ENCODE results near the gene TMEM208. TPM values are rescaled to one million over a fixed set of nuclear protein-coding genes. Genes with fewer than 3 reads are reported as not detected.

TMEM208 gene
- total and polyA plus RNA-seq, 2 of the 13 experiments (the other 11 are each of a cell fraction or from before 2014, with no cell fraction given) = 58.8 to 72.9 TPM

- 97% methylated on average over 3 of the region's 3 CpGs for WGBS (ENCODE audit: low lambda C conversion rate)
- no peaks in the 10 kb centered on the region for H3K79me2 ChIP-seq (ENCODE audit: insufficient read depth, low read length)
- CTCF ChIA-PET (ENCODE audit: low intra/inter-chr PET ratio, low total read pairs) = no interaction called here
These were observed 11.3 kb downstream of the TMEM208 start for GRCh38 chr16:67238278-67238575.

GRCh38 chr16:67238806-67239470, 12.0 kb downstream of the TMEM208 start:
- no peak overlapping the region for H3K9ac ChIP-seq (ENCODE audit: insufficient read depth, low read depth, low read length)
- DNase-seq (ENCODE audit: low spot score) (no peak), FAIRE-seq (no peak), ATAC-seq (no peak)
- in situ Hi-C loops (cut with HindIII; ENCODE audit: extremely low pct_ligation_motif_present, low pct_unique_long_range_greater_than_20kb) (no loop called here), intact Hi-C loops (cut with micrococcal nuclease; ENCODE audit: unreplicated experiment) (no loop called here)
- TF ChIP-seq, protein P1, sequence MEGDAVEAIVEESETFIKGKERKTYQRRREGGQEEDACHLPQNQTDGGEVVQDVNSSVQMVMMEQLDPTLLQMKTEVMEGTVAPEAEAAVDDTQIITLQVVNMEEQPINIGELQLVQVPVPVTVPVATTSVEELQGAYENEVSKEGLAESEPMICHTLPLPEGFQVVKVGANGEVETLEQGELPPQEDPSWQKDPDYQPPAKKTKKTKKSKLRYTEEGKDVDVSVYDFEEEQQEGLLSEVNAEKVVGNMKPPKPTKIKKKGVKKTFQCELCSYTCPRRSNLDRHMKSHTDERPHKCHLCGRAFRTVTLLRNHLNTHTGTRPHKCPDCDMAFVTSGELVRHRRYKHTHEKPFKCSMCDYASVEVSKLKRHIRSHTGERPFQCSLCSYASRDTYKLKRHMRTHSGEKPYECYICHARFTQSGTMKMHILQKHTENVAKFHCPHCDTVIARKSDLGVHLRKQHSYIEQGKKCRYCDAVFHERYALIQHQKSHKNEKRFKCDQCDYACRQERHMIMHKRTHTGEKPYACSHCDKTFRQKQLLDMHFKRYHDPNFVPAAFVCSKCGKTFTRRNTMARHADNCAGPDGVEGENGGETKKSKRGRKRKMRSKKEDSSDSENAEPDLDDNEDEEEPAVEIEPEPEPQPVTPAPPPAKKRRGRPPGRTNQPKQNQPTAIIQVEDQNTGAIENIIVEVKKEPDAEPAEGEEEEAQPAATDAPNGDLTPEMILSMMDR (CRISPR knock-in tag; IDR thresholded peaks at IDR 0.05) = no peak
- no peak for TF ChIP-seq RORA (CRISPR knock-in tag; IDR thresholded peaks at IDR 0.05)
- no peak for TF ChIP-seq CREM (IDR thresholded peaks at IDR 0.05)
- TF ChIP-seq CREM (CRISPR knock-in tag; IDR thresholded peaks at IDR 0.05) = no peak
- TF ChIP-seq MAFK (conservative IDR thresholded peaks at IDR 0.05 in 1 of 2, IDR thresholded peaks at IDR 0.05 in 1 of 2; ENCODE audit: low read length in 2 of 2) = no peak
- TF ChIP-seq, protein P2, sequence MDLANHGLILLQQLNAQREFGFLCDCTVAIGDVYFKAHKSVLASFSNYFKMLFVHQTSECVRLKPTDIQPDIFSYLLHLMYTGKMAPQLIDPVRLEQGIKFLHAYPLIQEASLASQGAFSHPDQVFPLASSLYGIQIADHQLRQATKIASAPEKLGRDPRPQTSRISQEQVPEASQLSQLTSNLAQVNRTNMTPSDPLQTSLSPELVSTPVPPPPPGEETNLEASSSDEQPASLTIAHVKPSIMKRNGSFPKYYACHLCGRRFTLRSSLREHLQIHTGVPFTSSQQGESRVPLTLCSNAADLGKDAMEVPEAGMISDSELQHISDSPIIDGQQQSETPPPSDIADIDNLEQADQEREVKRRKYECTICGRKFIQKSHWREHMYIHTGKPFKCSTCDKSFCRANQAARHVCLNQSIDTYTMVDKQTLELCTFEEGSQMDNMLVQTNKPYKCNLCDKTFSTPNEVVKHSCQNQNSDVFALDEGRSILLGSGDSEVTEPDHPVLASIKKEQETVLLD (CRISPR knock-in tag; IDR thresholded peaks at IDR 0.05; ENCODE audit: low read depth) = no peak
- TF ChIP-seq ZBTB25 (CRISPR knock-in tag; IDR thresholded peaks at IDR 0.05) = no peak
- TF ChIP-seq, protein P3, sequence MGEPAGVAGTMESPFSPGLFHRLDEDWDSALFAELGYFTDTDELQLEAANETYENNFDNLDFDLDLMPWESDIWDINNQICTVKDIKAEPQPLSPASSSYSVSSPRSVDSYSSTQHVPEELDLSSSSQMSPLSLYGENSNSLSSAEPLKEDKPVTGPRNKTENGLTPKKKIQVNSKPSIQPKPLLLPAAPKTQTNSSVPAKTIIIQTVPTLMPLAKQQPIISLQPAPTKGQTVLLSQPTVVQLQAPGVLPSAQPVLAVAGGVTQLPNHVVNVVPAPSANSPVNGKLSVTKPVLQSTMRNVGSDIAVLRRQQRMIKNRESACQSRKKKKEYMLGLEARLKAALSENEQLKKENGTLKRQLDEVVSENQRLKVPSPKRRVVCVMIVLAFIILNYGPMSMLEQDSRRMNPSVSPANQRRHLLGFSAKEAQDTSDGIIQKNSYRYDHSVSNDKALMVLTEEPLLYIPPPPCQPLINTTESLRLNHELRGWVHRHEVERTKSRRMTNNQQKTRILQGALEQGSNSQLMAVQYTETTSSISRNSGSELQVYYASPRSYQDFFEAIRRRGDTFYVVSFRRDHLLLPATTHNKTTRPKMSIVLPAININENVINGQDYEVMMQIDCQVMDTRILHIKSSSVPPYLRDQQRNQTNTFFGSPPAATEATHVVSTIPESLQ (CRISPR knock-in tag; conservative IDR thresholded peaks at IDR 0.05) = no peak
- H3K4me1 ChIP-seq (ENCODE audit: insufficient read depth, low read length) = peaks cover 21% of the 10 kb centered on the region
- no peaks in the 10 kb centered on the region for H3K27me3 ChIP-seq (ENCODE audit: control insufficient read depth in 1 of 2, insufficient read depth in 2 of 2, low read length in 2 of 2)
- H3K27ac ChIP-seq (ENCODE audit: extremely low read length, insufficient read depth, low read length) = no peak overlapping the region
- H3K36me3 ChIP-seq (replicated peaks in 1 of 2; ENCODE audit: control insufficient read depth in 1 of 2, insufficient read depth in 2 of 2, low read length in 2 of 2) = peaks cover 27 to 45% of the 10 kb centered on the region in 2 experiments
- no peaks in the 10 kb centered on the region for H3K79me2 ChIP-seq (ENCODE audit: insufficient read depth, low read length)
- no peak overlapping the region for H2AFZ ChIP-seq (ENCODE audit: low read length)
- no peaks in the 10 kb centered on the region for H3K9me3 ChIP-seq (ENCODE audit: low read length)
- WGBS (ENCODE audit: low lambda C conversion rate) = 93% methylated on average over 8 of the region's 9 CpGs
- H4K20me1 ChIP-seq (ENCODE audit: insufficient read depth, low read length) = no peaks in the 10 kb centered on the region
- no peak overlapping the region for H3K4me3 ChIP-seq (replicated peaks in 1 of 3; ENCODE audit: insufficient read depth in 1 of 3, low read depth in 2 of 3, low read length in 3 of 3)
- BruUV-seq (replicated peaks) = no TSS peak
- ChIA-PET POLR2A (interaction anchor here (1.4 kb wide), 1 partner anchor 12 kb away, joined by 3 read pairs; the partner anchor contains the start of gene TMEM208), CTCF (ENCODE audit: low intra/inter-chr PET ratio, low total read pairs) (no interaction called here)
- H3K4me2 ChIP-seq (ENCODE audit: low read depth, low read length) = no peak overlapping the region

More at GRCh38 chr16:67238278-67238575, 11.3 kb downstream of the TMEM208 start:
- no peak overlapping the region for H2AFZ ChIP-seq (ENCODE audit: low read length)
- no peak for ATAC-seq
- H3K4me2 ChIP-seq (ENCODE audit: low read depth, low read length) = no peak overlapping the region
- POLR2A ChIA-PET = interaction anchor here (0.6 to 1.4 kb wide), 3 partner anchors 9 to 30 kb away, joined by 3 to 4 read pairs (median 3); partner anchors contain the start of genes FHOD1 and TMEM208
- H3K27me3 ChIP-seq (ENCODE audit: control insufficient read depth in 1 of 2, insufficient read depth in 2 of 2, low read length in 2 of 2) = no peaks in the 10 kb centered on the region
- no peak for FAIRE-seq
- H3K4me3 ChIP-seq (replicated peaks in 1 of 3; ENCODE audit: insufficient read depth in 1 of 3, low read depth in 2 of 3, low read length in 3 of 3) = no peak overlapping the region
- TF ChIP-seq ZNF232 (CRISPR knock-in tag; IDR thresholded peaks at IDR 0.05; ENCODE audit: borderline replicate concordance) (no peak), GABPB1 (CRISPR knock-in tag; IDR thresholded peaks at IDR 0.05) (no peak)
- H3K27ac ChIP-seq (ENCODE audit: extremely low read length, insufficient read depth, low read length) = no peak overlapping the region
- no peak overlapping the region for H3K9ac ChIP-seq (ENCODE audit: insufficient read depth, low read depth, low read length)
- DNase-seq (ENCODE audit: low spot score) = no peak
- in situ Hi-C loops (cut with HindIII; ENCODE audit: extremely low pct_ligation_motif_present, low pct_unique_long_range_greater_than_20kb) = no loop called here
- peaks cover 21% of the 10 kb centered on the region for H3K4me1 ChIP-seq (ENCODE audit: insufficient read depth, low read length)
- no peaks in the 10 kb centered on the region for H4K20me1 ChIP-seq (ENCODE audit: insufficient read depth, low read length)
- BruUV-seq (replicated peaks) = no TSS peak
- intact Hi-C loops (cut with micrococcal nuclease; ENCODE audit: unreplicated experiment) = no loop called here
- no peaks in the 10 kb centered on the region for H3K9me3 ChIP-seq (ENCODE audit: low read length)
- H3K36me3 ChIP-seq (replicated peaks in 1 of 2; ENCODE audit: control insufficient read depth in 1 of 2, insufficient read depth in 2 of 2, low read length in 2 of 2) = peaks cover 30 to 45% of the 10 kb centered on the region in 2 experiments

Measured in HepG2 (cell line).